Measurements from ENCODE around the gene DAPK1. TPM values are rescaled to one million over a fixed set of nuclear protein-coding genes. Genes with fewer than 3 reads are reported as not detected.

The DAPK1 gene
- total and polyA plus RNA-seq, 10 of the 15 experiments (the other 5 are each of a cell fraction or from before 2014, with no cell fraction given): 8.2 to 94.7 (median 51.6) TPM

GRCh38 chr9:87479801-87480201 lies 17.9 kb upstream of the DAPK1 start (continued):
- TF ChIP-seq USF1 (IDR thresholded peaks at IDR 0.05; ENCODE audit: borderline replicate concordance, extremely low read length, insufficient read depth, low read depth, low read length) (peak; percentile 83), JUNB (IDR thresholded peaks at IDR 0.05) (peak; percentile 51), ZBED1 (IDR thresholded peaks at IDR 0.05; ENCODE audit: borderline replicate concordance) (peak; percentile 59; the same call in 1 of the 2 replicates), MAX (IDR thresholded peaks at IDR 0.05; ENCODE audit: low read depth, low read length) (peak; percentile 83), TARDBP (IDR thresholded peaks at IDR 0.05; ENCODE audit: borderline replicate concordance) (no peak), SUZ12 (IDR thresholded peaks at IDR 0.05; ENCODE audit: unreplicated experiment) (no peak), NR2C2 (IDR thresholded peaks at IDR 0.05; ENCODE audit: borderline replicate concordance, control insufficient read depth, insufficient read length, low read depth) (no peak), NBN (IDR thresholded peaks at IDR 0.05) (peak; percentile 92), NFIC (IDR thresholded peaks at IDR 0.05; ENCODE audit: low read depth, low read length) (peak; percentile 84), RAD51 (IDR thresholded peaks at IDR 0.05) (peak; percentile 98), POLR2AphosphoS2 (IDR thresholded peaks at IDR 0.05; ENCODE audit: low read depth, low read length) (no peak), IRF4 (IDR thresholded peaks at IDR 0.05; ENCODE audit: low read depth, low read length) (peak; percentile 75; the same call in 1 of the 2 replicates), STAT1 (conservative IDR thresholded peaks at IDR 0.05) (peak; percentile 60; the same call in 1 of the 2 replicates), CREM (IDR thresholded peaks at IDR 0.05; ENCODE audit: low read depth) (peak; percentile 44; the same call in 1 of the 2 replicates), KLF5 (IDR thresholded peaks at IDR 0.05; ENCODE audit: partially characterized antibody) (peak; percentile 52), NR2F1 (conservative IDR thresholded peaks at IDR 0.05) (peak; percentile 82), RELB (IDR thresholded peaks at IDR 0.05; ENCODE audit: low read depth) (peak; percentile 95), MTA3 (IDR thresholded peaks at IDR 0.05; ENCODE audit: borderline replicate concordance, low read length) (0 out of 2 replicates have a peak, but pooled peaks have one; percentile 50), E4F1 (IDR thresholded peaks at IDR 0.05; ENCODE audit: borderline replicate concordance, partially characterized antibody) (no peak), PKNOX1 (IDR thresholded peaks at IDR 0.05) (peak; percentile 69; the same call in 1 of the 2 replicates), IKZF2 (IDR thresholded peaks at IDR 0.05) (peak; percentile 99 to 100), CBFB (IDR thresholded peaks at IDR 0.05; ENCODE audit: low read depth) (peak; percentile 92), JUND (IDR thresholded peaks at IDR 0.05; ENCODE audit: low read depth, low read length) (peak; percentile 44; the same call in 1 of the 2 replicates), EGR1 (IDR thresholded peaks at IDR 0.05; ENCODE audit: borderline replicate concordance in 1 of 2, low read depth in 2 of 2, low read length in 2 of 2) (peak in 1 of 2 experiments; percentile 13; a peak in 1 of 3 replicates)
